ENCODE measurements around the gene TTC34.

TTC34 gene

GRCh38 chr1:2829846-2830615 is 28.5 kb upstream of the TTC34 start:
- DNase-seq: no peak

GRCh38 chr1:2828586-2829250 is 27.2 kb upstream of the TTC34 start:
- no peak for DNase-seq

GRCh38 chr1:2826736-2827292 is 25.3 kb upstream of the TTC34 start:
- DNase-seq: no peak

GRCh38 chr1:2826316-2826715 is 24.8 kb upstream of the TTC34 start:
- no peak for DNase-seq

- no peak for DNase-seq
Observed at GRCh38 chr1:2825487-2826189, 24.1 kb upstream of the TTC34 start.

GRCh38 chr1:2824999-2825398 is 23.5 kb upstream of the TTC34 start:
- DNase-seq: no peak

GRCh38 chr1:2823921-2824610 is 22.6 kb upstream of the TTC34 start:
- no peak for DNase-seq

- no peak for DNase-seq
Observed at GRCh38 chr1:2822621-2823145, 21.2 kb upstream of the TTC34 start.

GRCh38 chr1:2821966-2822620 is 20.6 kb upstream of the TTC34 start:
- peak in 45 of 58 donors; percentile 6 to 66 (median 21) for DNase-seq

GRCh38 chr1:2821373-2821955 is 20.0 kb upstream of the TTC34 start:
- DNase-seq: no peak

GRCh38 chr1:2820731-2821372 is 19.4 kb upstream of the TTC34 start:
- no peak for DNase-seq

GRCh38 chr1:2819831-2820730 is 18.6 kb upstream of the TTC34 start:
- no peak for DNase-seq

- DNase-seq: no peak
Observed at GRCh38 chr1:2819429-2819828, 17.9 kb upstream of the TTC34 start.

- DNase-seq: no peak
Observed at GRCh38 chr1:2817784-2818564, 16.5 kb upstream of the TTC34 start.

- no peak for DNase-seq
Observed at GRCh38 chr1:2816786-2817185, 15.3 kb upstream of the TTC34 start.

- DNase-seq: no peak
Observed at GRCh38 chr1:2815551-2815950, 14.1 kb upstream of the TTC34 start.

GRCh38 chr1:2814511-2815075 is 13.1 kb upstream of the TTC34 start:
- no peak for DNase-seq
